ENCODE results near the gene YEATS2.

GRCh38 chr3:183819831-183820230, 122.2 kb downstream of the YEATS2 start:
- TF ChIP-seq CTCF (optimal IDR thresholded peaks at IDR 0.05 in 1 of 3, IDR thresholded peaks at IDR 0.05 in 1 of 3, conservative IDR thresholded peaks at IDR 0.05 in 1 of 3; ENCODE audit: extremely low read depth in 1 of 3, insufficient read depth in 2 of 3, low read length in 3 of 3) (no peak), EZH2 (IDR thresholded peaks at IDR 0.05; ENCODE audit: low read length) (no peak)
